RCC 7860 (cell line): ENCODE data around the gene EEFSEC.

ENCODE experiments used
- DNase-seq: peaks from one replicate; pipeline ENCODE4 v3.0.0-alpha.2; 2015; ENCODE audit warnings: low spot score
- FAIRE-seq: peaks from 2 replicates; lab custom pipeline; 2012; peaks lifted over from hg19 to GRCh38; lab: Jason Lieb, UNC

EEFSEC gene

GRCh38 chr3:128380719-128381118 lies 227.4 kb downstream of the EEFSEC start:
- DNase-seq (no peak), FAIRE-seq (no peak)

GRCh38 chr3:128381609-128382008 lies 228.3 kb downstream of the EEFSEC start:
- FAIRE-seq: no peak

GRCh38 chr3:128382221-128382807 lies 229.0 kb downstream of the EEFSEC start:
- DNase-seq (no peak), FAIRE-seq (no peak)

More at GRCh38 chr3:128381609-128382008, 228.3 kb downstream of the EEFSEC start:
- DNase-seq: no peak

- FAIRE-seq: no peak
- peak; percentile 61 for DNase-seq
Measured at GRCh38 chr3:128383316-128384235, 230.3 kb downstream of the EEFSEC start.

GRCh38 chr3:128385080-128385832 lies 232.0 kb downstream of the EEFSEC start:
- no peak for FAIRE-seq

GRCh38 chr3:128388932-128389331 lies 235.7 kb downstream of the EEFSEC start:
- DNase-seq (no peak), FAIRE-seq (no peak)

More at GRCh38 chr3:128385080-128385832, 232.0 kb downstream of the EEFSEC start:
- no peak for DNase-seq

GRCh38 chr3:128390867-128391266 lies 237.6 kb downstream of the EEFSEC start:
- no peak for DNase-seq
- no peak for FAIRE-seq

GRCh38 chr3:128392021-128392420 lies 238.7 kb downstream of the EEFSEC start:
- FAIRE-seq: no peak

GRCh38 chr3:128392818-128393544 lies 239.7 kb downstream of the EEFSEC start:
- FAIRE-seq (no peak), DNase-seq (no peak)

More at GRCh38 chr3:128392021-128392420, 238.7 kb downstream of the EEFSEC start:
- no peak for DNase-seq

GRCh38 chr3:128394033-128394432 lies 240.8 kb downstream of the EEFSEC start:
- FAIRE-seq (no peak), DNase-seq (no peak)

GRCh38 chr3:128395046-128395445 lies 241.8 kb downstream of the EEFSEC start:
- FAIRE-seq (no peak), DNase-seq (no peak)

- no peak for FAIRE-seq
- no peak for DNase-seq
Measured at GRCh38 chr3:128395500-128396162, 242.3 kb downstream of the EEFSEC start.

GRCh38 chr3:128397484-128397883 lies 244.2 kb downstream of the EEFSEC start:
- FAIRE-seq: no peak
- no peak for DNase-seq

- no peak for FAIRE-seq
- no peak for DNase-seq
Measured at GRCh38 chr3:128398586-128398985, 245.3 kb downstream of the EEFSEC start.

GRCh38 chr3:128399221-128399915 lies 246.1 kb downstream of the EEFSEC start:
- FAIRE-seq: no peak
- DNase-seq: no peak

- DNase-seq (no peak), FAIRE-seq (no peak)
Measured at GRCh38 chr3:128400671-128401070, 247.4 kb downstream of the EEFSEC start.

GRCh38 chr3:128402319-128402718 lies 249.0 kb downstream of the EEFSEC start:
- no peak for DNase-seq
- FAIRE-seq: no peak

GRCh38 chr3:128402998-128403397 lies 249.7 kb downstream of the EEFSEC start:
- DNase-seq (no peak), FAIRE-seq (no peak)

- FAIRE-seq: no peak
Measured at GRCh38 chr3:128404276-128405068, 251.2 kb downstream of the EEFSEC start.

More at GRCh38 chr3:128404276-128405068, 251.2 kb downstream of the EEFSEC start:
- DNase-seq: no peak
